Breast epithelium (tissue), 3 donors: ENCODE measurements around the gene KRT83.

Source experiments
- CTCF ChIP-seq, 3 donors: fragments of 450-650 bp; IDR thresholded peaks; one replicate each; pipeline ENCODE4 v1.5.1; 2016 to 2017; ENCODE audit warnings: antibody characterized with exemption in 3 of 3, mild to moderate bottlenecking in 3 of 3, moderate library complexity in 3 of 3
- POLR2A ChIP-seq: fragments of 450-650 bp; IDR thresholded peaks from one replicate; pipeline ENCODE4 v1.6.1; 2016; ENCODE audit warnings: antibody characterized with exemption, mild to moderate bottlenecking, moderate library complexity
- POLR2AphosphoS5 ChIP-seq, 3 donors: sonication (generic); formaldehyde crosslinking; IDR thresholded peaks; one replicate each; pipeline ENCODE4 v1.6.1; 2017; ENCODE audit warnings: antibody characterized with exemption in 3 of 3

DNA sequence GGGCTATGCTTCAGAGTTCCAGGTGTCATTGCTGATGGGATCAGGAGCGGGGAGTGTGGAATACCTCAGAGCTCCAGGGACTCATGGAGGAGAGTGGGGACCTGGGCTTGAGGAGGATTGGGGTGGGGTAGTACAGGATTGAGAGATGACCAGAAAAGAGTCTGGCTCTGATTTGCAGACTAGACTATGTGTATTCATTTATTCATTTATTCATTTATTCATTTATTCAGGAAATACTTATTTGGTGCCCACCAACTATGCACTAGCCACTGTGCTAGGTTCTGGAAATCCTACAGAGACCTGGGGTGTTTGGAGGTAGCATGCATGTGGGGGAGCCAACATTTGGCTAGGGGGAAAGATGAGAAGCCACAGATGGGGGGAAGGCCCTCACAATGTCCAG lies 871 bp upstream of the KRT83 start:
- TF ChIP-seq CTCF (IDR thresholded peaks at IDR 0.05) (no peak), POLR2AphosphoS5 (IDR thresholded peaks at IDR 0.05) (no peak), POLR2A (no peak)
